ENCODE results near the gene EPS8.
"Not testable (repeated sequence)": the region's sequence is repeated elsewhere in the genome, so short reads cannot be mapped to it uniquely, and the experiment has no call there.

The EPS8 gene

DNA sequence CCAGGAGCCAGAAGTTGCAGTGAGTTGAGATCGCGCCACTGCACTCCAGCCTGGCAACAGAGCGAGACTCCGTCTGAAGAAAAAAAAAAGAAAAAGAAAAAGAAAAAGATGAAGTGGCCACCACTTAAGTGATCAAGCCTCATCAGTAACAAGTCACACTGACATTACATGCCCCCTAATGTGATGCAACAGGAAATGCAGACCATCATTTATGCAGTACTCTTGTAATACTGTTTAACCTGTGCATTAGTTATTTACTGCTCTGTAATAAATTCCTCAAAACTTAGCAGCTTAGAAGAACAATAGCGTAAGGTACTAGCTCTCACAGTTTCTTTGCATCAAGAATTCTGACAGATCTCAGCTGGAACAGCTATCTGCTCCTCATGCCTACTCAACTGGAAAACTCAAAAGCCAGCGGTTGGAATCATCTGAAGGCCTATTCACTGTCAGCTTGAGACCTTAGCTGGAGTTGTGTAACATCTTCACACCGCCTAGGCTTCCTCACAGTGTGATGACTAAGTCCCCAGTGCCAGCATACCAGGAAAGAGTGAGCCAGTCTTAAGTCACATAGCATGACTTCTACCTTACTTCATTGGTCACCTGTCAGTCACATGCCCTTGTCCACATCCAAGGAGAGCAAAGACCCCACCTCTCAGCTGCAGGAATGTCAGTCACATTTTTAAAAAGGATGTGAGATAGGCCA lies 31.5 kb downstream of the EPS8 start:
- DNase-seq (ENCODE audit: low read depth, low spot score): no peak
- TF ChIP-seq EZH2 (IDR thresholded peaks at IDR 0.05) (no peak), FOXP2 (optimal IDR thresholded peaks at IDR 0.05; ENCODE audit: control extremely low read depth, extremely low read length, insufficient read depth) (no peak), POLR2AphosphoS5 (IDR thresholded peaks at IDR 0.05; ENCODE audit: borderline replicate concordance, low read depth, low read length) (no peak)
- no peak overlapping the region for H3K4me3 ChIP-seq
- H3K36me3 ChIP-seq (ENCODE audit: insufficient read depth, low read length): no peaks in the 10 kb centered on the region
- no peak overlapping the region for H3K9ac ChIP-seq (ENCODE audit: insufficient read length)
- no peak overlapping the region for H3K27ac ChIP-seq
- no peaks in the 10 kb centered on the region; the same call in 1 of the 2 replicates for H3K9me3 ChIP-seq (ENCODE audit: low read depth, low read length)

DNA sequence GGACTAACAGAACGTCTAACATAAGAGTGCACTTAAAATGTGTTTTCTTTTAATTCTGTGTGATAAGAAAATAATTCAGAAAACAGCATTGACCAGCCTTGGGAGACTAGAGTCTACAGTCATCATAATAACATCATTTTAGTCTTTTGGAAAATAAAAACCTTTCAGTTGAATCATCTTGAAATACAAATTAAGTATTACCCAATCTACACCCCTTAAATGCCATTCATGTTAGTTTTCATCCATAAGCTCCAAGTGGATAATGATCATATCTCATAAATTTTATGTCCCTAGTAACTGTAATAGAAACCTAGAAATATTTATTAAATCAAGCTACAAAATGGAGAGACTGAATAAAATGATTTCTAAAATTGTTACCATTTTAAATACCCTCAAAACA lies 32.4 kb downstream of the EPS8 start:
- DNase-seq (ENCODE audit: low read depth, low spot score): no peak
- H3K9me3 ChIP-seq (ENCODE audit: low read depth, low read length): no peaks in the 10 kb centered on the region; the same call in 1 of the 2 replicates
- no peak overlapping the region for H3K4me3 ChIP-seq
- H3K36me3 ChIP-seq (ENCODE audit: insufficient read depth, low read length): no peaks in the 10 kb centered on the region
- H3K27ac ChIP-seq: no peak overlapping the region
- H3K9ac ChIP-seq (ENCODE audit: insufficient read length): no peak overlapping the region
- no peak for TF ChIP-seq POLR2AphosphoS5 (IDR thresholded peaks at IDR 0.05; ENCODE audit: borderline replicate concordance, low read depth, low read length)

- no peak for DNase-seq (ENCODE audit: low read depth, low spot score)
- Histone ChIP-seq H3K9me3 (ENCODE audit: low read depth, low read length) (no peaks in the 10 kb centered on the region), H3K9ac (ENCODE audit: insufficient read length) (no peak overlapping the region), H3K4me3 (no peak overlapping the region), H3K36me3 (ENCODE audit: insufficient read depth, low read length) (no peaks in the 10 kb centered on the region), H3K27ac (no peak overlapping the region)
- TF ChIP-seq FOXP2 (optimal IDR thresholded peaks at IDR 0.05; ENCODE audit: control extremely low read depth, extremely low read length, insufficient read depth) (no peak), EZH2 (IDR thresholded peaks at IDR 0.05) (no peak), POLR2AphosphoS5 (IDR thresholded peaks at IDR 0.05; ENCODE audit: borderline replicate concordance, low read depth, low read length) (no peak)
Measured at GRCh38 chr12:15754233-15754632, 35.0 kb downstream of the EPS8 start.

DNA sequence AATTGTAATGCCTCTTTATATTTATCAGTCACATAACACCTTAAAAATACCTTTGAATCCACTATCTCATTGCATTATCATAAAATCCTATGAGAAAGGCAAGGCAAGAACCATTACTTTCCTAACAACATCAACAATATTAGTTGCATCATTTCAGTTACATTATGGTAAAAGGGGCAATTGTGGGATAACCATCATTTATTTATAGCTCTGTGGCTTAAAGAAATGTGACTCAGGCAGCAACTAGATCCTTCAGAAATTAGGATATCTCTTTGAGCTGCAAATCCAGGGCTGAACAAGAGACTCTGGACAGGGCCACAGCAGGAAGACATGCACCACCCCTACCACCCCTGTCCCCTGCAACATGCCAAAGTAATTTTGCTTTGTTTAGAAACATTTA lies 36.4 kb downstream of the EPS8 start:
- Histone ChIP-seq H3K36me3 (ENCODE audit: insufficient read depth, low read length) (no peaks in the 10 kb centered on the region), H3K27ac (no peak overlapping the region), H3K4me3 (no peak overlapping the region), H3K9me3 (ENCODE audit: low read depth, low read length) (no peaks in the 10 kb centered on the region), H3K9ac (ENCODE audit: insufficient read length) (no peak overlapping the region)
- TF ChIP-seq EZH2 (IDR thresholded peaks at IDR 0.05): no peak
- TF ChIP-seq POLR2AphosphoS5 (IDR thresholded peaks at IDR 0.05; ENCODE audit: borderline replicate concordance, low read depth, low read length): no peak
- no peak for DNase-seq (ENCODE audit: low read depth, low spot score)

DNA sequence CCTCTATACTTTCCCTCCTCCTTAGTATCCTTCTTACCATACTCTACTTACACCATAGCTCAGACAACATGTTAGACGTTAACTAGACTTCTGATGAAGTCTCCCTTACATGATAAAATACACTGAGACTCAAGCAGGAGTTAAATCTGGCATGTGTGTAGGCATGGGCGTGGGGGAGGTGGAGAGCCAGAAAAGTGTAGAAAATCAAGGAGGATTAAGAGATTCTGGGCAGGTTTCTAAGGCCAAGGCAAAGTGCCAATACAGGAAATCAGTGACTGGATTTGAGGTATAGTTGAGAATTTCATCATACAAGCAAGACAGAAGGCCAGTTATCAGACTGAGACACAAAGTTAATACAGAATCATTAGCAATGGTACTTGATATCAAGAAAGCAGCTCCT lies 37.4 kb downstream of the EPS8 start:
- no peak for DNase-seq (ENCODE audit: low read depth, low spot score)
- Histone ChIP-seq H3K4me3 (no peak overlapping the region), H3K27ac (no peak overlapping the region), H3K9me3 (ENCODE audit: low read depth, low read length) (no peaks in the 10 kb centered on the region), H3K36me3 (ENCODE audit: insufficient read depth, low read length) (no peaks in the 10 kb centered on the region), H3K9ac (ENCODE audit: insufficient read length) (no peak overlapping the region)
- TF ChIP-seq FOXP2 (optimal IDR thresholded peaks at IDR 0.05; ENCODE audit: control extremely low read depth, extremely low read length, insufficient read depth): no peak
- TF ChIP-seq EZH2 (IDR thresholded peaks at IDR 0.05): no peak
- TF ChIP-seq POLR2AphosphoS5 (IDR thresholded peaks at IDR 0.05; ENCODE audit: borderline replicate concordance, low read depth, low read length): no peak

DNA sequence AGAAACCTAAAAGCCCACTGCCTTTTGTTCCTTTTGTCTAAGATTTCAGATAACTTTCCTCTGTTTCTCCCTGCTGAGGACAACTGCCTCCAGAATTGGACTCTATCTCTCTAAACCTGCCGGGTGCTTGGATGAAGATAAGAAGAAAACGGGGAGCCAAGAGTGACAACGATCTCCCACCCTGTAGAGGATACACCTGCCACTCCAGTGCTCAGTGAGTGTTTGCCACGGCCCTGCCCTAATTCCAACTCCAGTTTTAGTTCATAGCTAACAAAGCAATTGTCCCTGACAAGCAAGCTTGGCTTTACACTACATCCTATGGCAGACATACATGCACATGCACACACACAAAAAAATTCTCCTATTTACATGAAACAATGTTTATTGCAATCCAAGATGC lies 39.3 kb downstream of the EPS8 start:
- DNase-seq (ENCODE audit: low read depth, low spot score): no peak
- Histone ChIP-seq H3K27ac (no peak overlapping the region), H3K9ac (ENCODE audit: insufficient read length) (no peak overlapping the region), H3K9me3 (ENCODE audit: low read depth, low read length) (no peaks in the 10 kb centered on the region), H3K36me3 (ENCODE audit: insufficient read depth, low read length) (no peaks in the 10 kb centered on the region), H3K4me3 (no peak overlapping the region)
- TF ChIP-seq EZH2 (IDR thresholded peaks at IDR 0.05) (no peak), FOXP2 (optimal IDR thresholded peaks at IDR 0.05; ENCODE audit: control extremely low read depth, extremely low read length, insufficient read depth) (no peak), POLR2AphosphoS5 (IDR thresholded peaks at IDR 0.05; ENCODE audit: borderline replicate concordance, low read depth, low read length) (no peak)

GRCh38 chr12:15741870-15742269 lies 47.3 kb downstream of the EPS8 start:
- H3K9ac ChIP-seq (ENCODE audit: insufficient read length); H3K9me3 ChIP-seq (ENCODE audit: low read depth, low read length); DNase-seq (ENCODE audit: low read depth, low spot score); H3K27ac ChIP-seq; H3K36me3 ChIP-seq (ENCODE audit: insufficient read depth, low read length); H3K4me3 ChIP-seq: not testable (repeated sequence)

DNA sequence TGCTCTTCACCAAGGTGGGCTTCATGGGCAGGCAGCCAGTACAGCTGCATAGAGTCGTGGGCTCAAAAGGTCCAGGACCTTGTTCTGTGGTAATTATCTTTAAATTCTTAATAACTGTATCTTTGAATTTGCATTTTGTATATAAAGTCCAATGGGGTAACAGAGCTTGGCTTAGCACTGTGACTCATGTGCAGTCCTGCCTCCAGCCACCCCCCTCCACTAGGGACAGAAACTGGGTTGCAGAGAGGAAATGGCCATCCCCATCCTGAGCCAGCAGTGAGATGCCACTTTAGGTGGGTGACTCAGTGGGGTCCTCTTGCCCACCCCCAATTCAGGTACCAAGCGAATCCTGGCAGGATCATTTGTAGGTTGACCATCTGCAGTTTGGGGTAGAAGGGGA lies 48.1 kb downstream of the EPS8 start:
- Histone ChIP-seq H3K4me3 (no peak overlapping the region), H3K27ac (no peak overlapping the region), H3K36me3 (ENCODE audit: insufficient read depth, low read length) (no peaks in the 10 kb centered on the region), H3K9ac (ENCODE audit: insufficient read length) (no peak overlapping the region), H3K9me3 (ENCODE audit: low read depth, low read length) (no peaks in the 10 kb centered on the region)
- TF ChIP-seq FOXP2 (optimal IDR thresholded peaks at IDR 0.05; ENCODE audit: control extremely low read depth, extremely low read length, insufficient read depth) (no peak), POLR2AphosphoS5 (IDR thresholded peaks at IDR 0.05; ENCODE audit: borderline replicate concordance, low read depth, low read length) (no peak), EZH2 (IDR thresholded peaks at IDR 0.05) (no peak)
- no peak for DNase-seq (ENCODE audit: low read depth, low spot score)

DNA sequence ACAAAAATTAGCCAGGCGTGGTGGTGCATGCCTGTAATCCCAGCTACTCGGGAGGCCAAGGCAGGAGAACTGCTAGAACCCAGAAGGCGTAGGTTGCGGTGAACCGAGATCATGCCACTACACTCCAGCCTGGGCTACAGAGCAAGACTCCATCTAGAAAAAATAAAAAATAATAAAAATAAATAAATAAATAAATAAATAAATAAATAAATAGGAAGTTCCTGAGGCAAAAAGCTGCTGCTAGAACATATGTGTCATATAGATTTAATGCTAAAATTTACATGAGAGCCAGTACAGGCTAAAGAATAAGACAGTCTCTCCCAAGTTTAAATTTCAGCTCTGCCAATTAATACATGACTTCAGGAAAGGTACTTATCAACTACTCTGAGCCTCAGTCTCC lies 48.8 kb downstream of the EPS8 start:
- not testable (repeated sequence) for DNase-seq (ENCODE audit: low read depth, low spot score)

More for the DNA sequence above, 48.8 kb downstream of the EPS8 start:
- H3K27ac ChIP-seq; H3K36me3 ChIP-seq (ENCODE audit: insufficient read depth, low read length); H3K9me3 ChIP-seq (ENCODE audit: low read depth, low read length); H3K9ac ChIP-seq (ENCODE audit: insufficient read length); H3K4me3 ChIP-seq: not testable (repeated sequence)

All from SK-N-MC (cell line).